ENCODE measurements around the gene ELSPBP1.

DNA sequence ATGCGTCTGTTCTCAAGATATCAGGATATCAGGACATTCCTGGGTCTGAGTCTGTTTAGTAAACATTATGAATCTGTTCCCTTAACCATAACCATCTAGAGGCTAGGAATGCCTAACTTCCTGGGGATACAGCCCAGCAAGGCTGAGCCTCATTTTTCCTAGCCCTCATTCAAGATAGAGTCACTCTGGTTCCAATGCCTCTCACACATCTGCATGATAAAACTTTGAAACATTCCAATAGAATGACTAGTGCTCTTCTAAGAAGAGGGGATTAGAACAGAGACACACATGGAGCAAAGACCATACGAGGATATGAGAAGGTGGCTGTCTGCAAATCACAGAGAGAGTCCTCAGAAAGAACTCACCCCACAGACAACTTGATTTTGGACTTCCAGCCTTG, 70.1 kb downstream of the ELSPBP1 start:
- TF ChIP-seq POLR2A (IDR thresholded peaks at IDR 0.05; ENCODE audit: low read depth, low read length): no peak
- no peak for TF ChIP-seq PAX5 (IDR thresholded peaks at IDR 0.05; ENCODE audit: insufficient read depth, low read length, severe bottlenecking)
- no peak for TF ChIP-seq POU2F2 (IDR thresholded peaks at IDR 0.05; ENCODE audit: low read depth, low read length)
- no peak for TF ChIP-seq SPI1 (IDR thresholded peaks at IDR 0.05; ENCODE audit: low read depth, low read length)
- TF ChIP-seq POLR2AphosphoS5 (IDR thresholded peaks at IDR 0.05; ENCODE audit: low read depth, low read length): no peak
- TF ChIP-seq TAF1 (IDR thresholded peaks at IDR 0.05; ENCODE audit: low read depth, low read length): no peak

Data from GM12891 (cell line).